GM21737 (cell line): ENCODE data around the gene PRKCSH.
A peak's percentile ranks its signal among the peaks of the same experiment; 100 is the strongest.

Experiments used
- ATAC-seq: cut with Tn5 transposase; IDR thresholded peaks from one replicate; pipeline ENCODE4 v1.9.1; 2021; ENCODE audit warnings: mild to moderate bottlenecking, moderate library complexity; ENCODE audit not compliant: unreplicated experiment

Gene PRKCSH

GRCh38 chr19:11475861-11476260 lies 40.4 kb downstream of the PRKCSH start:
- ATAC-seq, result no peak

GRCh38 chr19:11478167-11479089 lies 43.0 kb downstream of the PRKCSH start:
- ATAC-seq, result no peak

- no peak for ATAC-seq
Observed at GRCh38 chr19:11479090-11479897, 43.9 kb downstream of the PRKCSH start.

GRCh38 chr19:11479898-11480714 lies 44.7 kb downstream of the PRKCSH start:
- no peak for ATAC-seq

GRCh38 chr19:11480715-11481533 lies 45.5 kb downstream of the PRKCSH start, which contains the start of gene ELAVL3:
Gene ELAVL3, minus strand, starts transcription at chr19:11481046. Its CDS starts 438 bp downstream, at chr19:11480608.
- no peak for ATAC-seq

- peak; percentile 52 for ATAC-seq
Observed at GRCh38 chr19:11481534-11482383, 46.3 kb downstream of the PRKCSH start.

GRCh38 chr19:11482384-11483050 lies 47.1 kb downstream of the PRKCSH start:
- peak; percentile 57 for ATAC-seq

- no peak for ATAC-seq
Observed at GRCh38 chr19:11483366-11484111, 48.1 kb downstream of the PRKCSH start.

- no peak for ATAC-seq
Observed at GRCh38 chr19:11485245-11485837, 49.9 kb downstream of the PRKCSH start.

GRCh38 chr19:11486661-11487503 lies 51.4 kb downstream of the PRKCSH start:
- no peak for ATAC-seq

GRCh38 chr19:11489378-11489777 lies 53.9 kb downstream of the PRKCSH start:
- no peak for ATAC-seq

GRCh38 chr19:11494634-11495285 lies 59.3 kb downstream of the PRKCSH start:
- no peak for ATAC-seq

GRCh38 chr19:11495481-11495880 lies 60.0 kb downstream of the PRKCSH start:
- no peak for ATAC-seq

GRCh38 chr19:11495885-11496284 lies 60.5 kb downstream of the PRKCSH start:
- no peak for ATAC-seq

GRCh38 chr19:11496391-11497163 lies 61.1 kb downstream of the PRKCSH start:
- no peak for ATAC-seq
